GM04503 (cell line): Measurements from ENCODE around the gene RPTOR.
"Not testable (repeated sequence)": the region's sequence is repeated elsewhere in the genome, so short reads cannot be mapped to it uniquely, and the experiment has no call there.

Experiments used
- DNase-seq: peaks from one replicate; pipeline ENCODE4 v3.0.0-alpha.2; 2012; ENCODE audit warnings: low read depth

The RPTOR gene

DNA sequence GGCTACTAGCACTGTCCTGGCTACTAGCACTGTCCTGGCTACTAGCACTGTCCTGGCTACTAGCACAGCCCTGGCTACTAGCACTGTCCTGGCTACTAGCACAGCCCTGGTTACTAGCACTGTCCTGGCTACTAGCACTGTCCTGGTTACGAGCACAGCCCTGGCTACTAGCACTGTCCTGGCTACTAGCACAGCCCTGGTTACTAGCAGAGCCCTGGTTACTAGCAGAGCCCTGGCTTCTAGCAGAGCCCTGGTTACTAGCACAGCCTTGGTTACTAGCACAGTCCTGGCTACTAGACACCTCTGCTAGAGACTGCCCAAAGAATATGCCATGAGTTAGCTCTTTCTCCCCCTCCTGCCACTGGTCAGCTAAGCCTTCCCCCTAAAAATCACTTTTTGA, 200.1 kb downstream of the RPTOR start:
- not testable (repeated sequence) for DNase-seq

DNA sequence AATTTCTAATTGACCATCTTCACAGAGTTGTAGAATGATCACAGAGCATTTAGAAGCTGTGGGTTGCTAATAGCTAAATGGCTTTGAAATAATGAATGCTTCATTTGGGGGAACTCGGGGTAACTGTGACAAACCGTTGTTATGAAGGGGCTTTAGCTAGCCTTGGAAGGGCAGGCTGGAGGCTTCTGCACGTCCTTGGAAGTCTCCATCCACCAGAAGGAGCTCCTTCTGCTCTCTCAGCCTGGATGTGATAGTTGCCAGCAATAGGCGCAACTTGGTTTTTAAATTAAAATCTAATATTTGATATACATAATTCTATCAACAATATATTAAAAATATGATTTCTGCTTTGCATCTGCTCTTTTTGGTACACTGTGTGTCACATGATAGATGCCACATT, 200.5 kb downstream of the RPTOR start:
- no peak for DNase-seq

DNA sequence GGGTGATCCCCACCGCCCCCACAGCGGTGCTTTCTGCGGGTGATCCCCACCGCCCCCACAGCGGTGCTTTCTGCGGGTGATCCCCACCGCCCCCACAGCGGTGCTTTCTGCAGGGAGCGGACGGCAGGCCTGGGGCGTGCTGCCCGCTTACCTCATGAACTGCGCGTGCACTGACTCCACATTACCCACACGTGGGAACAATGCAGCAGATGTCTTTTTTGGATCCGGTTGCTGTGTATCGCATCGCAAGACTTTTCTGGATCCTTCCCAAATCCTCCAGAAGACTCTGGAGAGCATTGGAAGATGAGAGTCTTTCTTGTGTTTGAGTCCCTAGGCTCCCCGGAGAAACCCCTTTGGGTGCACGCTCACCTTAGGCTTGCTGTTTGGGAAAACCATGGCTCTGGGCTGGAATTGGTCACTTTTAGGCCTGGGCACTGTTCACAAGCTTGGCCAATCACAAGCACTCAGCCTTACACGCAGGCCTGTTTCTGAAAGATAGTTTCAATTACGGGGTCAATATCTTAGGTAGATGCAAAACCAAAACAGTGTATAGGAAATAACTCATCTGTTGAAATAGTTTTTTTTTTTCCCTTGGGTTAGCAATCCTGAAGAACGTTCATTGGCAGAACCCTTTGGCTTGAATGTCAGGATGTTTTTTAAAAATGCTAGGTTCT, 201.8 kb downstream of the RPTOR start:
- DNase-seq: no peak

DNA sequence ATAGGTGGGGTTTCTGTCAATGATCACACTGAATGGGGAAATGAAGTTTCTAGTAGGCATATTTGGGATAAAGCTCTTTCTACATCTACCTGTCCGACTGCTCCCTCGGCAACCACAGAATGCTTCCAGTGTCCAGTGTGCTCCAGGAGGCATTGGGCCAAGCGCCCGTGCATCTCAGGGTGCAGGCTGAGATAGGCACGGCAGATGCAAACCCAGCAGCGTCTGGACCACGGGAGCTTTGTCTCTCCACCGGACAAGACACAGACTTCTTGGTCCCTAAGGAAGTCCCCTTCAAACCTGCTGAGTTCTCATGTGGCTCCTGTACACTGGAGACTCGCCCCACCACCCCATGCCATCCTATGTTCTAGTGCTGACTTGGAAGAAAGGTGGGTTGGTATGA, 202.8 kb downstream of the RPTOR start:
- no peak for DNase-seq

DNA sequence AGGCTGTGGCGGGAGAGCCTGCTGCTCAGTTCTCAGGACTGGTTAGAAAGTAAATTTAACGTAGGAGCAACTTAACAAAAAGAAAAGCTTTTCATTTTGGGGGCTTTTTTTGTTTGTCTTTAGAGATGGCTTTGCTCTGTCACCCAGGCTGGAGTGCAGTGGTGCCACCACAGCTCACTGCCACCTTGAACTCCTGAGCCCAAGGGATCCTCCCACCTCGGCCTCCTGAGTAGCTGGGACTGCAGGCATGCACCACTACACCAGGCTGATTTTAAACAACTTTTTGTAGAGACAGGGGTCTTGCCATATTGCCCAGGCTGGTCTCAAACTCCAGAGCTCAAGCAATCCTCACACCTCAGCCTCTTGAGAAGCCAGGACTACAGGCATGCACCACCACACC, 205.0 kb downstream of the RPTOR start:
- no peak for DNase-seq

DNA sequence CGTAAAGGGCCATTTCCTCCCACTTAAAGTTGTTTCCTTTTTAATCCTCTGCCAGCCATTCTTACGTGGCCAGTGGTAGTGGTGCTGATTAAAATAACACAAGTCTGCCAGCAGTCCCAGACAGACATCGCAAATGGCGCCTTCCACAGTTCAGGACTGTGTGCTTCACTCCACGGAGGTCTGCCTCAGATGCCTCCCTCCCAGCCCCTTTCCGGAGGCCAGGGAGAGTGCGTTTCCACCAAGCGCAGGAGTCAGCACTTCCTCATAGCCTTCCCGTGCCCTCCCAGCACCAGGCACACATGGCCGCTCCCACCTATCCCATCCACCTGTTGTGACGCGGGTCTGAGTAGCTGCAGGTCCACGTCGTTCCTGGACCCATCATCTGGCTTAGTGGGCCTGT, 205.6 kb downstream of the RPTOR start:
- DNase-seq: no peak

DNA sequence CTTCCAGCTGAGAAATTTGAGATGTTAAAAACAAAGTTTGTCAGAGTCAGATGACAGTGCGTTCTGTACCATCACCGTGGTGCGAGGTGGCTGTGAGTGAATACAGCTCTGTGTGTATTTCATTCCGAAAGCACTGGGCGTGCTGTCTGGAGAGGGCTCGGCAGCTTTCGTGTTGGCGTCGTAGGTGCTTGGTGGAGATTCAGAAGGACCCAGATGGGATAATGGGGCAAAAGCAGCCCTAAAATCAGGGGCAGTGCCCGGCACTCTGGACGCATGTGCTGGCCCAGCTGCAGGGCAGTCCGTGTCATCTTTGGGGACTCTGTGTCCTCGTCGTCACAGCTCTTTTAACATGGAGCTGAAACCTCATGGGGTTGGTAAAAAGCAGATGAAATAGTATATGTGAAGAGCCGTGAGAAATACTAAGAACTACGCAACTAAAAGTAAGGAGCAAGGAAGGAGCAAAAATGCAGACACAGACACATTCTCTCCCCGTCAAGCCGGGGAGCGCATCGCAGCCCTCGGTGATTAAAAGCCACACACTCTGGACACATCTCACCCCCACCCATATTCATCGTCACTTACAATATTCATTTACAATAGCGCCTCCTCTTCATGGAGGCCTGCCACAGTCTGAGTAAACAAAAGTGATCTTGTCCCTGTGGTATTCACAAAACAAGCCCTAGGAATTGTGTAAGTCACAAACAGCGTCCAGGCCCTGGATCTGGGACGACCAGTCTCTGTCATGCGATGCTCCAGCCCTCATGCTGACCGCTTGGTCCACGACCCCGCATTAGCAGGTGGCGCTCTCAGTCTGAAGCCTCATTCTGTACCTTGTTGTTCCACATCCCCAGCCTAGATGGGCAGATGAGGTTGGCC, 206.7 kb downstream of the RPTOR start:
- DNase-seq: peak; percentile 86

DNA sequence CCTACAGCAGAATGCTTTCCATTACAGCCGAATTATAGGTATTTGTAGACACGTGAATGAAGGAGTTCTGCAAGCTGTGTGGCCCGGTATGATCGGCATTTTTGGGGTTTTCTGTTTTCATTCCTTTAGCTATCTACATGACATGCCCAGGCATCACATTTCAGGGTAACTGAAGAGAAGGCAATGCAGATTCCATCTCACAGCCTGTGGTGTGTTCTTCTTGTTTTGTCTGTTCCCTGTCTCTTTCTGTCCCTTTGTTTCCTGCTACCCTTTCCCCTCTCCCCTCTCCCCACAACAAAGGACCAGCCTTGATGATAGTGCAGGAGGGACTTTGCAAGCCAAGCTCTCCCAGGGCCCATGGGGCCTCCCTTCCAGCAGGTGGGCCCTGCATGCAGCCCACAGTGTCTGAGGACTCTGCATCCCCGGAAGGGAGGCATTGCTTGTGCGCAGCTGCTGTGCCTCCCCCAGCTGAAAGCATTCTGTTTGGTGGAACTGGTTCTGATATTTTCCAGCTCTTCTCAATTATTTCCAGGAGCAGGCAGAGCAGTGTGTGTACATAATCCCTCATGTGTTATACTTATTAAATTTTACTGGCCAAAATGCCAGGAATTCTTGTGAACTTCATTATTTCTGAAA, 207.4 kb downstream of the RPTOR start:
- peak; percentile 72 for DNase-seq

DNA sequence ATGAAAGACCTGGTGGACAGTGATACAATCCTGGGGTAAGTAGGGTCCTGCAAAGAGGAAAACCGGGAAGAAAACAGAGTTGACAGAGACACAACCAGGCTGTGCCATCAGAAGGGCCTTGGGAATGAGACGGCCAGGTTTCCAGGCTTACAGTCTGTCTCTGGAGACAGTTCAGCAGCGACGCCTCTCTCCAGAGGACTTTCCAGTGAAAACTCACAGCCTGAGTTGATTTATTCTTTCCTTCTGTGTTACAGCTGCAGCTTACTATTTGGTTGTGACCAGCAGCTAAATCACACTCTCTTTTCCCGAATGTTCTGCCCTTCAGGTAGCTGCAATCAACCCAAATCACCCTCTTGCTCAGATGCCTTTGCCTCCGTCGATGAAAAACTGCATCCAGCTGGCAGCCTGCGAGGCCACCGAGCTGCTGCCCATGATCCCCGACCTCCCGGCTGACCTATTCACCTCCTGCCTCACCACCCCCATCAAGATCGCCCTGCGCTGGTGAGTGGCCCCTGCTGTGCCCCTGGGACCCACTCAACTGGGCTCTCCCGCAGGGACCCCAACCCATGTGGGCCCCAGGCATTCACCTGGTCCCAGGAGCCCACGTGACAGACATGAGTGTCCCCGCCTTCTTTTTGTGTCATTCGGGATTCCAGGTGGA, 209.2 kb downstream of the RPTOR start:
- DNase-seq: no peak

DNA sequence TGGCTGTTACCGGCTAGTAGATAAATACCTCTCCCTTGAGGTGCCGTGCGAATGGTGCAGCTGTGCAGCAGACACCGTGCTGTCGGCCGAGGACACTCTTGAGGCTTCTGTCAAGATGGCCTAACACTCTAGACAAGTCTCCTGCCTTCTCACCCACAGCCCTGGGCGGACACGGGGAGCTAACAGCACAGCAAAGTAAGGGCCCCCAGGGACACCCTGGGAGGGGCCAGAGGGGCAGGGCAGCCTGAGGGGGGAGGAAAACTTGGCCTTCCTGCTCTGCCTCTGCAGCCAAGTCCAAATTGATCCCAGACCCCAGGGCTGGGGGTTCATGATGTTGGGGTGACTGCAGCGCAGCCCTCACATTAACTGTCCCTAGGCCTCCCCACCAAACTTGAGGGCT, 210.2 kb downstream of the RPTOR start:
- no peak for DNase-seq

DNA sequence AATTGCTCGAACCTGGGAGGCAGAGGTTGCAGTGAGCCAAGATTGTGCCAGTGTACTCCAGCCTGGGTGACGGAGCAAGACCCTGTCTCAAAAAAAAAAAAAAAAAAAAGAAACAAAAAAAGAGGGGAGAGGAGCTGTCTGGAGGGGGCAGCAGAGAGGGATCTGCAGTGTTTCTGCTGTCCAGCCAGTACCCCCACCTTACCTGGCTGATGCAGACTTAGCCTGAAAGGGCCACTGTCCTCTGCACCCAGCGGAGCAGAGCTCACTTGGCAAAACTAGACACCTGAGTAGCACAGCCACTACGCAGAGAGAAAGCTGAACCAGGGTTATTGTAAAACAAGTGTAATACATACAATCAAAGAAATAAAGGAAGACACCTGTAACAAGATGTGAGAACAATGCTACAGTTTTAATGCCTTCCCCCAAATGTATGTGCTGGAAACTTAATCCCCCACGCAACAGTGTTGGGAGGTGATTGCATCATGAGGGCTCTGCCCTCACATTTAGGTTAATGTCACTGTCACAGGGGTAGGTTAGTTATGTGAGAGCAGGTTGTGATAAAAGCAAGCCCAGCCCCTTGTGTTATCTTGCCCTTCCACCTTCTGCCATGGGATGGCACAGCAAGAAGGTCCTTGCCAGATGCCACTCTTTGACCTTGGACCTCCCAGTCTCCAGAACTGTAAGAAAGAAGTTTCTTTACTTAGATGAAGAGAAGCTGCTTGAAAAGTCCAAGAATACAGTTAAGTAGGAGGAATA, 211.2 kb downstream of the RPTOR start:
- DNase-seq: no peak

DNA sequence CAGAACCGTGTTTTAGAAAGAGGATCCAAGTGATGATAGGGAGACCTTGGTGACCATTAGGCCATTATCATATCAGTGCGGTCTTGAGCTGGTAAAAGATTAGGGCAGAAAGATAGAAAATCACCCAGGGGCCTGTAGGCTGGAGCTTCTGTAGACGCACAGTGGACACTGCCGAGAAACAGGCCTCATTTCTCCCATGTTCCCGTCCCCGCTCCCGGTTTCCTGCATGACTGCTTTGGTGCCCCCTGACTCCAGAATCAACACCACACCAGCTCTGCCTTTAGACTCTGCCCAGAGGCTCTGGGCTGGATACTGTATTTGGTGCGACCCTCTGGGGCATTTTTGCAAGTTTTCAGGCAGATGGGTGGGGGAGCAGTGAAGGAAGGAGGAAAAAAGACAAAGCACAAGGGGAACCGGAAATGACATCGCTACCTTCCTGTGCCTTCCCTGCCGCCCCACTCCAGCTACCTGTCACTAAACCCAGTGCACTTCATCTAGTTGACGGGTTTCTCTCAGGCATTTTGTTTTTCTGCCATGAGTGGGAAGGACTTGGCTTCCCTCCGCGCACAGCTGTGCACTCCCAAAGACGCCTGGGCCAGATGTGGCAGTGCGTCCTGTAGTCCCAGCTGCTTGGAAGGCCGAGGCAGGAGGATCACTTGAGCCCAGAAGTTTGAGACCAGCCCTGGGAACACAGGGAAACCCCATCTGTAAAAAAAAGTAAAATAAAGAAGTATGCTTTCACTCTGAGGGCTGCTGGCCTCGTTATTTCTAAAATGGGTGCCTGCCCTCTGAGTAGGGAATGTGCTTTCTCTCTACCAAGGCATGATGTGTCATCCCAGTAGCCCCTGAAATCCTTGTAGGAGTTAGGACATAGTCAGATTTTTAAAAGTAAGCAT, 214.1 kb downstream of the RPTOR start:
- DNase-seq: no peak

DNA sequence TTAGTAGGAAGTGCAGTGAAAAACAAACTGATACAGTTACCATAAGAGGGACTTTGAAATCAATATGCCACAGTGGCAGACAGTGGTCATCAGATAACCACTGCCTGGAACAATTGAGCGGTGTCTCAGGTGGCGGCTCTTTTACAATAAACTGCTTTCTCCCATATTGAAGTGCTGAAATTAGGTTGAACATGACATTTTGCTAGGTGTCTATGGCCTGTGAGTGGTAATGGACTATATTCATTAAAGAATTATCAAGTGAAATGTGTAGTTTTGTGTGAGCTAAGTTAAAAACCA, 214.7 kb downstream of the RPTOR start:
- DNase-seq: no peak

DNA sequence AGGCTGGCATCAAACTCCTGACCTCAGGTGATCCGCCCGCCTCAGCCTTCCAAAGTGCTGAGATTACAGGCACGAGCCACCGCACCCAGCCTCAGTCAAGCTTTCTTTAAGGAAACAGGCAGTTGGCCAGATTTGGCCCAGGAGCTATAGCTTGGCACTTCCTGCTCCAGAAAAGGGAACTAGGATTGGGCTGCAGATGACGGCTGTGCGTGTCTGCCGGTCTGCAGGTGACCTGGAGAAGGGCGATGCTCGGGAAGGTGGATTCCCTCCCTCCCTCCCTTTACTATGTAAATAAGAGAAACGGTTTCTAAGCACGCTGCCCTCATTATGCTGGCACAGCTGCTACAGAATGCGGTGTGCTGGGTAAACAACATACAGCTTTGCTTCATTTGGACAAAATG, 215.9 kb downstream of the RPTOR start:
- no peak for DNase-seq

DNA sequence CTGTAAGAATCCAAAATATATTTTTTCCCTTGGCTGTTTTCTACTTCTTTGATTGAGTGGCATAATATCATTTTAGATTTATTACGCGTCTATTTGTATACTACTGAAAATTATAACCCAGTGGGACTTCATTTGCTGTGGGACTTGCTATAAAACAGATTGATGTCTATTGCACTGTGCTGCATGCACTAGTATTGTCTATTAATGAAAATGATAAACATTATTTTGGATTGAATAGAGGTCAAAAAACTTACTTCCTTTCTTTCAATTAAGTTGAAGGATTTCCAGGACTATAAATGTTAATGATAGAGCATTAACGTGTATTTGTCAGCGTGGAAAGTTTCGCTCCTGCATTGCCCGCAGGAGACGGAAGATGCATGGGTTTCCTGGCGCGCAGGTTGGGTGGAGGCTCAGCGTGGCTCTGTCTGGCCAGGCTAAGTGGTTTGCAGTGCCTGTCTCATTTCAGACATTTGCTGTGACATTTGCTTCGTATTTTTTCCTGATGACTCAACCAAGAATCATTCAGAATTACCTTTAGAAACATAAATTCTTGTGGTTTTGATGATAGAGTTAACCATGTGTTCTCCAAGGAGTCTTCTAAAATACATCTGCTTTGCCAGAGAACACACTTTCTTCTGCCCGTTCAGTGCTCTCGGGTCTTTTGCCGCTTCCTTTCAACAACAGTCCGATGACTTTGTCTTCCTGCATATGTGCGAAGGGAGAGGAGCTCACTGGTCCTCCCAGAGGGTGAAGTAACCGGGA, 216.7 kb downstream of the RPTOR start:
- no peak for DNase-seq

DNA sequence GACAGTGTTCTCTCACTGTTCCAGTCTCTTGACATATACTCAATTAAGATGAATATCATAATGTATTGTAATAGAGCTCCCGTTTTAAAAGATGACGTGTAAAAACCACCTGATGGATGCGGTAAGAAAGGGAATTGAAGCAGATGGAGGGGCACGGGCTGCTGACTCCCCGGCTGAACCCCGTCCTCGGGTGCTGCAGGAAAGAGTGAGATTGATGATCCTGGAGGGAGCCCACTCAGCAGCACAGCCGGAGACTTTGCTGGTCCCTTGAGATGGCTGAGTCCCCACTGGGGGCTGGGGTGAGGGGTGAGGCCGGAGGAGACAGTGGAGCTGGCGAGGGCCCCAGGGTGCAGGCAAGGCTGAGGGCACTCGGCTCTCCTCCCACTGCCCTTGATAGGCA, 217.4 kb downstream of the RPTOR start:
- DNase-seq: no peak

DNA sequence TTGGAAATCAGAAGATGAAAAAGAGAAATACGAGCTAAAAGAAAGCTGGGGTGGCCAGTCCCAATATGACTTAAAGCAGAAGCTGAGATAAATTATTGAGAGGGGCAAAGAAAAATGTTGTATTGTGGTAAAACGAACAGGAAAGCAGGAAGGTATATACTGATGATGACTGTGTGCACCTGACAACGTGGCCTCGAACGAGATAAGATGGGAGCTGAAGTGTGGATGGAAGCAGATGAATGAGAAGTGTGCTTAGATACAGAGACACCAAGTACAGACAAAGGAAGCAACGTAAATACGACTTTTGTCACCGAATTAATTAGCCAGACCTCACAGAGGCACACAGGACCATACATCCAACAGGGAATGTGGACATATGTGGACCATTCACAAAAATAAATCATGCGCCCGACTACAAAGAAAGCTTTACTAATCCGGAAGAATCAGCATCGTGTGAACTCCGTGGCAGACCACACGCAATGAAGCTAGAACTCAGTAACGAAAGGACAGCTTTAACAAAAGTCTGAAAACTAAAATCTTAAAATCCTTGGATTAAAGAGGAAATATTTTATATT, 218.7 kb downstream of the RPTOR start:
- no peak for DNase-seq

DNA sequence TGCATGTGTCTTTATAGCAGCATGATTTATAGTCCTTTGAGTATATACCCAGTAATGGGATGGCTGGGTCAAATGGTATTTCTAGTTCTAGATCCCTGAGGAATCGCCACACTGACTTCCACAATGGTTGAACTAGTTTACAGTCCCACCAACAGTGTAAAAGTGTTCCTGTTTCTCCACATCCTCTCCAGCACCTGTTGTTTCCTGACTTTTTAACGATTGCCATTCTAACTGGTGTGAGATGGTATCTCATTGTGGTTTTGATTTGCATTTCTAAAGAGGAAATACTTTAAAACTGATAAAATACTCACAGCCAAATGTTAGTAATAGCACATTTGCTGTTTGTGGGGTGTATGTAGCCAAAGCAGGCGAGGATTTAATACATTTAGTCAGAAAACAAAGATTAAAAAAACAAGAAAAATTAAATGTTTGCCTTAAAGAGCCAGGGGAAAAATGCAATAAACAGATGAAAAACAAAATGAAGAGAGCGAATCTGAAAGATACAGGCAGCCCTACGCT, 220.0 kb downstream of the RPTOR start:
- not testable (repeated sequence) for DNase-seq

DNA sequence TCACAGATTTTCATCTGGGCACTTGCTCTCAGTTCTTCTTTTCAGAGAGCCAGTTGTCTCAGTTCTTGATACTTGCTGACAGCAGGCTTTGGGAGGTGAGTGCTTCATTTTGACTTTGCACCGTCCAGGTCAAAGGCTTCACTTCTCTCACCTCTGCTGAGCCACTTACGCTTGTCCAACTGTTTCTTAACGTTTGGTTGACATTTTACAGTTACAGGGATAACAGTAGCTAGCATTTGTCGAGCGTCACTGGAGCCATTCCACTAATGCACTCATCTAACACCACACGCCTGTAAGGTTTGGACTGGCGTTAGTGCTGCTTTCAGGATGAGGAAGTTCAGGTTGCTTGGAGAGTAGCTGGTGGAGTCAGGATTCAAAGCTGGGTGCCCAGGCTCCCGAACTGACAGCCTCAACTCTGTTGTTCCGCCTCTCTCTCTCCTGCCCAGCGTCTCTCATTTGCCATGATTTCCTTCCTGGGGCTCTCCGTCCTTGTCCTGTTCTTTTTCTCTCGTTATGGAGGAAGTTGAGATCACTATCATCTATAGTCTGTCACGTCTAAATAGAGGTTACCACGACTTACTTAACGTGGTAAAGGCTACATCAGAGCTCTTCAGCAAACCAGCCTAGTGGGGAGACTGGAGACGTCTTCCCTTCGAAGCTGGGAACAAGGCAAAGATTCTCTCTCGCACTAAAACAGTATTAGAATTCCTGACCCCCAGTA, 220.8 kb downstream of the RPTOR start:
- DNase-seq: no peak
